ENCODE data around the gene PIGZ.

DNA sequence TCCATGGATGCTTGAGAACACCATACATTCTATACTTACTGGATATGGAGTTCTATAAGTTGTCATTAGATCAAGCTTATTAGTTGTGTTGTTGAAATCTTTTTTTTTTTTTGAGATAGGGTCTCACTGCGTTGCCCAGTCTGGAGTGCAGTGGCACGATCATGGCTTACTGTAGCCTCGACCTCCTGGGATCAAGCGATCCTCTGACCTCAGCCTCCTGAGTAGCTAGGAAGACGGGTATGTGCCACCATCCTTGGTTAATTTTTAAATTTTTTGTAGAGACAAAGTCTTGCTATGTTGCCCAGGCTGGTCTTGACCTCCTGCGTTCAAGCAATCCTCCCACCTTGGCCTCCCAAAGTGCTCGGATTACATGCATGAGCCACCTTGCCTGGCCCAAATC is 13.8 kb downstream of the PIGZ start:
- no peak for TF ChIP-seq EZH2 (IDR thresholded peaks at IDR 0.05)
- no peak for TF ChIP-seq POLR2AphosphoS5 (IDR thresholded peaks at IDR 0.05; ENCODE audit: borderline replicate concordance, low read depth, low read length)
